ENCODE measurements around the gene ADCY2. TPM values are rescaled to one million over a fixed set of nuclear protein-coding genes. Genes with fewer than 3 reads are reported as not detected.

The ADCY2 gene
- total RNA-seq, 2 donors from 2014 or later = 5.2 to 17.7 TPM

GRCh38 chr5:7795306-7795705 lies 399.4 kb downstream of the ADCY2 start:
- TF ChIP-seq CTCF (IDR thresholded peaks at IDR 0.05) = no peak
- TF ChIP-seq POLR2A (IDR thresholded peaks at IDR 0.05) = no peak
- TF ChIP-seq POLR2AphosphoS5 (IDR thresholded peaks at IDR 0.05) = no peak
- no peak for DNase-seq (ENCODE audit: low spot score)
- H3K27me3 ChIP-seq (replicated peaks; ENCODE audit: insufficient read depth) = no peaks in the 10 kb centered on the region
- H3K4me3 ChIP-seq = no peak overlapping the region
- no peak overlapping the region for H3K27ac ChIP-seq
- intact Hi-C loops (cut with DNase I) = no loop called here
- H3K4me1 ChIP-seq (replicated peaks) = no peaks in the 10 kb centered on the region
- no peaks in the 10 kb centered on the region for H3K9me3 ChIP-seq
- WGBS = 50% methylated on average over 3 of the region's 3 CpGs
- no peaks in the 10 kb centered on the region for H3K36me3 ChIP-seq

- Histone ChIP-seq H3K27me3 (replicated peaks; ENCODE audit: insufficient read depth) (no peaks in the 10 kb centered on the region), H3K36me3 (no peaks in the 10 kb centered on the region), H3K27ac (no peak overlapping the region), H3K4me3 (no peak overlapping the region), H3K9me3 (no peaks in the 10 kb centered on the region), H3K4me1 (replicated peaks) (no peaks in the 10 kb centered on the region)
- WGBS = 88% methylated on average over 14 of the region's 14 CpGs
- intact Hi-C loops (cut with DNase I) = no loop called here
- TF ChIP-seq POLR2AphosphoS5 (IDR thresholded peaks at IDR 0.05) (no peak), CTCF (IDR thresholded peaks at IDR 0.05) (no peak), POLR2A (IDR thresholded peaks at IDR 0.05) (no peak)
- DNase-seq (ENCODE audit: low spot score) = no peak
These were observed 406.1 kb downstream of the ADCY2 start for GRCh38 chr5:7801891-7802614.

- intact Hi-C loops (cut with DNase I) = no loop called here
- Histone ChIP-seq H3K27ac (no peak overlapping the region), H3K9me3 (no peaks in the 10 kb centered on the region), H3K27me3 (replicated peaks; ENCODE audit: insufficient read depth) (no peaks in the 10 kb centered on the region), H3K4me3 (no peak overlapping the region), H3K4me1 (replicated peaks) (no peaks in the 10 kb centered on the region), H3K36me3 (no peaks in the 10 kb centered on the region)
- TF ChIP-seq POLR2AphosphoS5 (IDR thresholded peaks at IDR 0.05) (no peak), CTCF (IDR thresholded peaks at IDR 0.05) (no peak), POLR2A (IDR thresholded peaks at IDR 0.05) (no peak)
- WGBS = 89% methylated on average over 6 of the region's 6 CpGs
- no peak for DNase-seq (ENCODE audit: low spot score)
These were observed 406.9 kb downstream of the ADCY2 start for GRCh38 chr5:7802855-7803254.

- intact Hi-C loops (cut with DNase I) = no loop called here
- no peaks in the 10 kb centered on the region for H3K4me1 ChIP-seq (replicated peaks)
- no peaks in the 10 kb centered on the region for H3K36me3 ChIP-seq
- DNase-seq (ENCODE audit: low spot score) = no peak
- H3K27ac ChIP-seq = no peak overlapping the region
- 83% methylated on average over 2 of the region's 2 CpGs for WGBS
- H3K4me3 ChIP-seq = no peak overlapping the region
- H3K27me3 ChIP-seq (replicated peaks; ENCODE audit: insufficient read depth) = no peaks in the 10 kb centered on the region
- TF ChIP-seq POLR2A (IDR thresholded peaks at IDR 0.05) = no peak
- no peaks in the 10 kb centered on the region for H3K9me3 ChIP-seq
These were observed 408.0 kb downstream of the ADCY2 start for GRCh38 chr5:7803937-7804336.

- H3K27me3 ChIP-seq (replicated peaks; ENCODE audit: insufficient read depth) = no peaks in the 10 kb centered on the region
- 93% methylated on average over 2 of the region's 2 CpGs for WGBS
- H3K4me1 ChIP-seq (replicated peaks) = no peaks in the 10 kb centered on the region
- H3K27ac ChIP-seq = no peak overlapping the region
- TF ChIP-seq POLR2AphosphoS5 (IDR thresholded peaks at IDR 0.05) (no peak), POLR2A (IDR thresholded peaks at IDR 0.05) (no peak), CTCF (IDR thresholded peaks at IDR 0.05) (no peak)
- H3K9me3 ChIP-seq = no peaks in the 10 kb centered on the region
- intact Hi-C loops (cut with DNase I) = no loop called here
- H3K36me3 ChIP-seq = no peaks in the 10 kb centered on the region
- no peak for DNase-seq (ENCODE audit: low spot score)
- no peak overlapping the region for H3K4me3 ChIP-seq
These were observed 409.4 kb downstream of the ADCY2 start for GRCh38 chr5:7805379-7805778.

Data from prostate gland (tissue), 2 donors.